ENCODE results near the gene TBC1D16.
"Not testable (repeated sequence)": the region's sequence is repeated elsewhere in the genome, so short reads cannot be mapped to it uniquely, and the experiment has no call there.

TBC1D16 gene

DNA sequence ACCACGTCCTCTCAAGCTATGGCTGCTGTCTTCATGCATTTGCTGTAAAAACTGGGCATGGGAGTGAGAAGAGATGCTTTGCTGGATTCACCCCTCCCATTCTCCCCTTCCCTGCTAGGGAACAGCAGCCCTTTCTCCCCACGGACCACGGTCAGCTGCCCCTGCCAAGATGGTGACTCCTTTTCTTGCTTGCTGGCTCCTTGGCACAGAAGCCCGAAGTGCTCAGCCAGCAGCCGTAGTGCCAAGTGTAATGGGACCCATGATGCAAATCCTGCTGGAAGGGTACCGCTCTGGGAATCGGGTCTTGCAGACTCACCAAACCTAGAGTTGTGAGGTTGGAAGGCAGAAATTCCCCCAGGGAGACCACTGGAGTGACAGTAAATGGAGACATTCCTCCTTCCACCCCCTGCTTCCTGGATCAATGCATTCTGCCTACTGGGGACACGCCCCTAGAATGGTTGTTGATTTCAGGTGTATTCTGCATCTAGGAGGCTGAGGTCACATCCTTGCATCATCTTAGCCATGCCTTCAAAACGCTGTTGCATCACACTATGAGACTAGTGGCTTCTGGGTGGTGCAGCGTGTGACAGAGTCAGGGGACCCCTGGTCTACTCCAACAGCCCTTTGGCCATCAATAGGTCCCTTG lies 133.4 kb downstream of the TBC1D16 start:
- Histone ChIP-seq H3K36me3 (ENCODE audit: insufficient read depth) (no peaks in the 10 kb centered on the region), H3K79me2 (ENCODE audit: insufficient read depth, low read depth) (no peaks in the 10 kb centered on the region), H4K20me1 (ENCODE audit: insufficient read depth) (no peaks in the 10 kb centered on the region), H3K27ac (no peak overlapping the region), H3K4me1 (ENCODE audit: low read depth, poor library complexity, severe bottlenecking) (peaks cover 5% of the 10 kb centered on the region), H3K9ac (no peak overlapping the region), H2AFZ (ENCODE audit: low read depth) (no peak overlapping the region), H3K27me3 (ENCODE audit: insufficient read depth, low read depth) (peaks cover 71% of the 10 kb centered on the region), H3K4me2 (no peak overlapping the region), H3K4me3 (IDR thresholded peaks at IDR 0.05; ENCODE audit: insufficient read depth, low read depth, low read length) (no peak overlapping the region)
- TF ChIP-seq, protein P1, sequence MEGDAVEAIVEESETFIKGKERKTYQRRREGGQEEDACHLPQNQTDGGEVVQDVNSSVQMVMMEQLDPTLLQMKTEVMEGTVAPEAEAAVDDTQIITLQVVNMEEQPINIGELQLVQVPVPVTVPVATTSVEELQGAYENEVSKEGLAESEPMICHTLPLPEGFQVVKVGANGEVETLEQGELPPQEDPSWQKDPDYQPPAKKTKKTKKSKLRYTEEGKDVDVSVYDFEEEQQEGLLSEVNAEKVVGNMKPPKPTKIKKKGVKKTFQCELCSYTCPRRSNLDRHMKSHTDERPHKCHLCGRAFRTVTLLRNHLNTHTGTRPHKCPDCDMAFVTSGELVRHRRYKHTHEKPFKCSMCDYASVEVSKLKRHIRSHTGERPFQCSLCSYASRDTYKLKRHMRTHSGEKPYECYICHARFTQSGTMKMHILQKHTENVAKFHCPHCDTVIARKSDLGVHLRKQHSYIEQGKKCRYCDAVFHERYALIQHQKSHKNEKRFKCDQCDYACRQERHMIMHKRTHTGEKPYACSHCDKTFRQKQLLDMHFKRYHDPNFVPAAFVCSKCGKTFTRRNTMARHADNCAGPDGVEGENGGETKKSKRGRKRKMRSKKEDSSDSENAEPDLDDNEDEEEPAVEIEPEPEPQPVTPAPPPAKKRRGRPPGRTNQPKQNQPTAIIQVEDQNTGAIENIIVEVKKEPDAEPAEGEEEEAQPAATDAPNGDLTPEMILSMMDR (conservative IDR thresholded peaks at IDR 0.05; ENCODE audit: low read depth, low read length): no peak

DNA sequence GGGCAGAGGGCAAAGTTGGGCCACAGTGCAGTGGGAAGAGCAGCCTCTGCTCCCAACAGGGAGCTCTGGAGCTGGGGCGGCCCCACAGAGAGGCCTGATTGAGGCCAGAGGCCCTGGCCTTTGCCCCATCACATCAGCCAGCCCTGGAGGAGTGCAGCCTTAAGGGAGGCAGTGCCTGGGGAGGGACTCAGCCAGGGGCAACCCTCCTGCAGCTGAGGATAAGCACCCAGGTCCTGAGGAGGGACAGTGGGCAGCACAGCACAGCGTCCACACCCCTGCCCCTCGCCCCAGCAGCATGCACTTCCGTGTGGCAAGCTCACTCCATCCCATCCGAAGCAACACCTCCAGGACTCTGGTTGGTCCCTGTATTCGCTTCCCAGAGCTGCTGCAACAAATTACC lies 134.5 kb downstream of the TBC1D16 start:
- no peaks in the 10 kb centered on the region for H3K79me2 ChIP-seq (ENCODE audit: insufficient read depth, low read depth)
- peaks cover 5% of the 10 kb centered on the region for H3K4me1 ChIP-seq (ENCODE audit: low read depth, poor library complexity, severe bottlenecking)
- no peak overlapping the region for H3K9ac ChIP-seq
- H3K36me3 ChIP-seq (ENCODE audit: insufficient read depth): no peaks in the 10 kb centered on the region
- H3K27me3 ChIP-seq (ENCODE audit: insufficient read depth, low read depth): peaks cover 70% of the 10 kb centered on the region
- TF ChIP-seq, protein P1 (conservative IDR thresholded peaks at IDR 0.05; ENCODE audit: low read depth, low read length): no peak
- H2AFZ ChIP-seq (ENCODE audit: low read depth): no peak overlapping the region
- no peak overlapping the region for H3K4me2 ChIP-seq
- no peaks in the 10 kb centered on the region for H4K20me1 ChIP-seq (ENCODE audit: insufficient read depth)
- H3K4me3 ChIP-seq (IDR thresholded peaks at IDR 0.05; ENCODE audit: insufficient read depth, low read depth, low read length): no peak overlapping the region
- no peak overlapping the region for H3K27ac ChIP-seq

DNA sequence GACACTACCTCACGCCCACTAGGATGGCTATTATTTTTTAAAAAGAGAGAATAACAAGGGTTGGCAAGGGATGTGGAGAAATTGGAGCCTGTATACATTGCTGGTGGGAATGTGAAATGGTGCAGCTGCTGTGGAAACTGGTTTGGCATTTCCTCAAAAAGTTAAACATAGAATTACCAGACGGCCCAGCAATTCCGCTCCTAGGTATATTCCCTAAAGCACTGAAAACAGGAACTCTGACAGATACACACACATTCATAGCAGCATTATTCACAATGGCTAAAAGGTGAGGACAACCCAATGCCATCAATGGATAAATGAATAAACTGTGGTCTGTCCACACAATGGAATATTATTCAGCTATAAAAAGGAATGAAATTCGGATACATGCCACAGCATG lies 136.1 kb downstream of the TBC1D16 start:
- Histone ChIP-seq H3K27me3 (ENCODE audit: insufficient read depth, low read depth) (peaks cover 60% of the 10 kb centered on the region), H3K4me3 (IDR thresholded peaks at IDR 0.05; ENCODE audit: insufficient read depth, low read depth, low read length) (no peak overlapping the region), H3K4me1 (ENCODE audit: low read depth, poor library complexity, severe bottlenecking) (peaks cover 5% of the 10 kb centered on the region), H4K20me1 (ENCODE audit: insufficient read depth) (no peaks in the 10 kb centered on the region), H3K9ac (no peak overlapping the region), H3K36me3 (ENCODE audit: insufficient read depth) (no peaks in the 10 kb centered on the region), H3K4me2 (no peak overlapping the region), H3K27ac (no peak overlapping the region), H2AFZ (ENCODE audit: low read depth) (no peak overlapping the region), H3K79me2 (ENCODE audit: insufficient read depth, low read depth) (no peaks in the 10 kb centered on the region)
- TF ChIP-seq, protein P1 (conservative IDR thresholded peaks at IDR 0.05; ENCODE audit: low read depth, low read length): no peak

DNA sequence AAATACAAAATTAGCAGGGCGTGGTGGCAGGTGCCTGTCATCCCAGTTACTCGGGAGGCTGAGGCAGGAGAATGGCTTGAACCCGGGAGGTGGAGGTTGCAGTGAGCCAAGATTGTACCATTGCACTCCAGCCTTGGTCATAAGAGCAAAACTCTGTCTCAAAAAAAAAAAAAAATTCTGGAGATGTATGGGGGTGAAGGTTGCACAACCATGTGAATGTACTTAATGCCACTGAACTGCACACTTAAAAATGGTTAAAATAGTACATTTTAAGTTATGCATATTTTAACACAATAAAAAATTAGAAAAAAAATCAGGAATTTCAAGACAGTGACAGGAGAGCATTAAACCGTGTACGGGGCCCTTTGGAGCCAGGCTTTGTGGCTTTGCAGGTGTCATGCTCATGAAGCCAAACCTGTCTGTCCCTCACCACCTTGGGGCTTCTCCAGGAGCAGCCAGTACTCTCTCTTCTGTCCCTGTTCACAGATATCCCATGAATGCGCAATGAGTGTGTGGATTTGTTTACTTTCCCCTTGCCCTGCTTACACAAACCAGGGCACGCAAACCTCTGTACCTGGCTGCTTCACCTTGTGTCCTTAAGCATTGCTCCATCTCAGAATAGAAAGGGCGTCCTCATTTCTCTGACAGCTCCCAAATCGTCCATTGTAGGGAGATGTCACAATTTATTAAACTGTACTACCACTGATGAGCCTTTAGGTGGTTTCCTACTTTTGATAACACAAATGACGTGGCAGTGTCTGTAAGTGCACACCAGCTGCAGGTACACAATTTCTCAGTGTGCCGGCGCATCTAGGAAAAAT lies 138.2 kb downstream of the TBC1D16 start:
- Histone ChIP-seq H3K27ac (no peak overlapping the region), H4K20me1 (ENCODE audit: insufficient read depth) (no peaks in the 10 kb centered on the region), H3K36me3 (ENCODE audit: insufficient read depth) (no peaks in the 10 kb centered on the region), H3K4me3 (IDR thresholded peaks at IDR 0.05; ENCODE audit: insufficient read depth, low read depth, low read length) (no peak overlapping the region), H3K27me3 (ENCODE audit: insufficient read depth, low read depth) (peaks cover 49% of the 10 kb centered on the region), H3K4me2 (no peak overlapping the region), H2AFZ (ENCODE audit: low read depth) (no peak overlapping the region), H3K79me2 (ENCODE audit: insufficient read depth, low read depth) (no peaks in the 10 kb centered on the region), H3K9ac (no peak overlapping the region), H3K4me1 (ENCODE audit: low read depth, poor library complexity, severe bottlenecking) (peaks cover 3% of the 10 kb centered on the region)
- TF ChIP-seq, protein P1 (conservative IDR thresholded peaks at IDR 0.05; ENCODE audit: low read depth, low read length): no peak

DNA sequence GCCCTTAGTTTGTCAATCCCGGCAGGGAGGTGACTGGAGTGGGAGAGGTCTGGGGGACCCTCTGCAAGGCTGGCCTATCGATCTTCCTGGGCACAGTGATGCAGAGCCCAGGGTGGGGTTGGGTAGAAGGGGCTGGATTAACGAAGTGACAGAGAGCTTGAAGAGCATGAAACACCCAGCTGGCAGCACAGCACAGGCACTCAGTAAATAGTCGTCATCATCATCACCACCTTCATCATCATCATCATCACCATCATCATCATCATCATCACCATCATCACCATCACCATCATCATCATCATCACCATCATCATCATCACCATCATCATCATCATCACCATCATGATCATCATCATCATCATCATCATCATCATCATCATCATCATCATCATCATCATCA lies 142.2 kb downstream of the TBC1D16 start:
- H3K4me1 ChIP-seq (ENCODE audit: low read depth, poor library complexity, severe bottlenecking); H3K79me2 ChIP-seq (ENCODE audit: insufficient read depth, low read depth); H3K4me2 ChIP-seq; H3K9ac ChIP-seq; H2AFZ ChIP-seq (ENCODE audit: low read depth); H3K27ac ChIP-seq; H3K4me3 ChIP-seq (IDR thresholded peaks at IDR 0.05; ENCODE audit: insufficient read depth, low read depth, low read length); H3K36me3 ChIP-seq (ENCODE audit: insufficient read depth); H4K20me1 ChIP-seq (ENCODE audit: insufficient read depth): not testable (repeated sequence)
- H3K27me3 ChIP-seq (ENCODE audit: insufficient read depth, low read depth): peaks cover 51% of the 10 kb centered on the region

Measured in KMS-11 (cell line).